GM18517 (cell line): ENCODE measurements around the gene AFAP1L1.

Source experiments
- ATAC-seq: cut with Tn5 transposase; IDR thresholded peaks from one replicate; pipeline ENCODE4 v1.9.1; 2021; ENCODE audit warnings: mild to moderate bottlenecking, moderate library complexity; ENCODE audit not compliant: unreplicated experiment

Gene AFAP1L1

DNA sequence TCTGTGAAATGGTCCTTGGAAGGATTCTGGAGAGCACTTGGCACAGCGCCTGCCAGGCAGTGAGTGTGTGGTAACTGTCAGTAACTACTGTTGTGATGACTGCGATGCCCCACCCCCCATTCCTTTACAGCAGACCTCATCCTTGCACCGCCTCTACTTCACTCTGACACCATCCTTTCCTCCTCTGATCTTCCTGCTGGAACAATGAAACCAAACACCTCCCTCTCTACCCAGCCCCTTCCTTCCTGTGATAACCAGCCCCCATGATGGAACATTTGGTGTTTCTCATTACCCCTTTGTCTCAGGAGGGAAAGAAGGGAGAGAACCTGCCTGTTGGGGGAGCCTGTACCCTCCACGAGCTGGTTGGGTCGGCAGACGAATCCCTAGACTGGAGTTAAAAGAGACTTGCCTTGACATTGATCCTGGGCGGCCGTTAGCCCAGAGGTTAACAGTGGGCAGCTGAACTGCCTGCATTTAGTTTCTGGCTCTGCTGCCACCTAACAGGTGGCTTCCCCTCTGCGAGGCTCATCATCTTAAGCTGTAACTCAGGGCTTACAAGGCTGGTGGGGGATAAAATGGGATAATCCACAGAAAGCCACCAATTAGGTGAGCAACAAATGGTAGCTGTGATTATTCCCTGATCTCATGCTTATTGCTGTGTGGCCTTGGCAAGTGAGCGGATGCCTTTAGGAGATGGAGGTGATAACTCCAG lies 39.4 kb downstream of the AFAP1L1 start:
- ATAC-seq, result no peak

DNA sequence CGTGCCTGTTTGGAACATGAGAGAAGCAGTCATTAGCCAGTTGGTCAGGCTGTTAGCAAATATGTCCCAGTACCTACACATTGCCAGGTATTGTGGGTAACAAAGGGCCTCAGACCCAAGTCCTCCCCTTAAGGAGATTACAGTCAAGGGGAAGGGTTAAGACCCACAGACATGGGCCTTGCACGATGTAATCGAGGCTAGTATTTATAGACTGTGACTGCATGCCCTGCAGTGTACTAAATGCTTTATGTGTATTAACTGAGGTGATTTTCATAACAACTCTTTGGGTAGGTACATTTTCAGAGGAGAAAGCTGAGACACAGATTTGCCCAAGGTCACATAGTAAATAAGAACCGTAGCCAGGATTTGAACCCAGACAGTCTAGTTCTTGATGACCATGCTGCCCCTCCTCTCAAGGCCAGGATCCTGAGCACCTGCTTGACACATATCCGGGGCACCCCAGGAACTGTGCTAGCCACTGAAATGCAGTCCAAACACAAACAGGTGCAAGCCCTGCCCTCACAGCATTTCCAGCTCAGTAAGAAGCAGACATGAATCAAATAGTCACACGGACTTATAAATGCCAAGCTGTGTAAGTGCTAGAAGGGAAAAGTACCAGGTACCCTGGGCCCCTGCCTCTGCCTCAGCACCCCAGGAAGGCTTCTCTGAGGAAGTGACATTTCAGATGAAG lies 41.6 kb downstream of the AFAP1L1 start:
- ATAC-seq, result no peak

DNA sequence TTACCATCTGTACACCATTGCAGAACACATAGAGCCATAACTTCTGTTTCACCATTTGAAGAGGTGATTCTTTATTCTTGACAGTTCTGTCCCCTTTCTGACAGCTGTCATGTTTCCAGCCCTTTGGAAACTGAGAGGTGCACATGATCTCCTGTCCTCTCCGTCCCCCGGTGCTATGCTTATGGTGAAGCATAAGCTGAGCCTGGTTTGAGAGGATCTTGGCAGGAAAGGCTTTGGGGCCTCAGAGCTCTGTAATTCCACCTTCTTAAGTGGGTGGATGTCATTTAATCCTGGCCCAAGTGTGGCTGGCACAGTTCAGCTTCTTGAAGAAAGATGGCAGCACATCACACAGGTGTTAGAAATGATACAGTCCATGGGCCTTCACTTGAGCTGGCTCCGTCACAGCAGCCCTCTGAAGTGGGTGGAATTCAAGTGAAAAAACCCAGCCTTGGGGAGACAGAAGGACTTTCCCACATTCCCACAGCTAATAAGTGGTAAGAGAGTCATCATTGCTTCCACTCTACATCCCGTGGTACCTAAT lies 43.0 kb downstream of the AFAP1L1 start:
- ATAC-seq, result no peak

DNA sequence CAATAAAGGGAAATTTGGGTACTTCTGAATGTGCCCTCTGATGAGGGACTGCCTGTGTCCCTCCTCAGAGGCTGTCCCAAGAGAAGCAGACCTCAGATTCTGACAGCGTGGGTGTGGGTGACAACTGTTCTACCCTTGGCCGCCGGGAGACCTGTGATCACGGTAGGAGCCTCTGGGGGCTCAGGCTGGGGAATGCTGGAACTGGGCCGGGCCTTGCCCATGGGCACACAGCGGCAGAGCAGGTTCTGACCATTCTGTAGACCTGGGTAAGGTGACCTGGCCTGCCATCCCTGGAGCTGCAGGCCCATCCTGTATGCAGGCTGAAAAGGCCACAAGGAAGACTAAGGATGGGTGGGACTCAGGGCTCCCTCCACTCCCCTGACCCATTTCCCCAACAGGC lies 44.1 kb downstream of the AFAP1L1 start:
- no peak for ATAC-seq

DNA sequence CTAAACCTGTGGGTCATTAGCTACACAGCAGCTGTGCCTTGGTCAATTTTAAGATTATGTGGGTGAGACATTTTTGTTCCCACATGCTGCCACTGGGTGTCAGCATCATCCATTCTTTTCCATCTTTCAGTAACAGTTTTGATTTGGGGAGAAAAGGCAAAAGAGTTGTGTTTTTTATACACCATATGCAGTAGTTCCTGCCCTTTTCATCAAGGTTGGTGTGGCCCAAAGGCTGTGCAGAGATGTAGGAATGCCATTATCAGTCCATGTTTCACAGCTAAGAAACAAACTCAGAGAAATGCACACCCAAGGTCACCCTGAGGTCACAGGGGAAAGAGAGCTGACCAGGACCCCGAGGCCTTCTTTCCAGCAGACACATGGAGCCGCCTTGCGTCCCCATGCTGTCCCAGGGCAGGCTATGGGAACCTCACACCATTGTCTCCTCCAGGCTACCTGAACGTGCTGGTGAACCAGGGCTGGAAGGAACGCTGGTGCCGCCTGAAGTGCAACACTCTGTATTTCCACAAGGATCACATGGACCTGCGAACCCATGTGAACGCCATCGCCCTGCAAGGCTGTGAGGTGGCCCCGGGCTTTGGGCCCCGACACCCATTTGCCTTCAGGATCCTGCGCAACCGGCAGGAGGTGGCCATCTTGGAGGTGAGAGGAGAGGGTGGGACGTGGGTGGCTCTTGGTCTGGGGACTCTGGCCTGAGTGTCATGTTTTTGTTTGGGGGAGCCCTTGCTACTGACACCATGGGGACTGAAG lies 45.8 kb downstream of the AFAP1L1 start:
- no peak for ATAC-seq

DNA sequence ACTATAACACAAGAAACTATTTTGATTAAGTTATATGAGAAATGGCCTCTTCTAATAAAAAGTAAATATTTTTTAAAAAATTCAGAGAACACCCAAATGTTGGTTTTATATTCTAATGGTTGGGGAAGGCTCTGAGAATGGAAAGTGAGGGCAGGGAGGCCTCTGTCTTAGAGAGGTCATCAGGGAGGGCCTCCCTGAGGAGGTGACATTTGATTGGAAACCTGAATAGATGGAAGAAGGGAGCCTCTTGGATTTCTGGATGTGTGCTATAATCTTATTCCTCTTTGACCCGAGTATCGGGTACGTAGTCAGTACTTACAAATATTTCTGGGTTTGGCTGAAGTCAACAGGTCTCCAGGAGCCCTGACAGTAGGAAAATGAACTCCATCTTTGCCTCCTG lies 47.5 kb downstream of the AFAP1L1 start:
- ATAC-seq, result no peak

DNA sequence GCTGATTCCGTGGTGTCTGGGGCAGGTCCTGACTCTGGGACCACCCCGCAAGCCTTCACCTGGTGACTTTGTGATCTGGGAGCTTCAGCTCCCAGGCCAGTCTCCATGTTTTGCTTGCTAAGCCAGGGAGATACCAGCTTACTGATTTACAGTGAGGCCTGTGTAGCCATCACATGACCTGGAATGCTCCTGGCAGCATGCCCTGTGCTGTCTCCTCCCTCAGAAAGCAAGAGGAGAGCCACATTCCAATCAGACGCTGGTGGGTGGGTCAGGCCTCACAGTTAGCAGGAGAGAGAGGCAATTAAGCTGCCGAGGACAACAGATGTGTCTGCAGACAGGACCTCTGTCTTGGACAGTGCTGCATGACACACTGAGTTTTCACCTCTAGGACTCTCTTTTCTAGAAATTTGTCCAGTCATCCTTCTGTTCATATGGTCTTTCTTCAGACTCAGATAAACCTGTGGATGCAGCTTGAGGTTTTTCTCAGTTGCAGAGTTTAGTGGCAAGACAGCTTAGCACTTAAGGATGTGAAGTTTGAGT lies 49.2 kb downstream of the AFAP1L1 start:
- no peak for ATAC-seq

DNA sequence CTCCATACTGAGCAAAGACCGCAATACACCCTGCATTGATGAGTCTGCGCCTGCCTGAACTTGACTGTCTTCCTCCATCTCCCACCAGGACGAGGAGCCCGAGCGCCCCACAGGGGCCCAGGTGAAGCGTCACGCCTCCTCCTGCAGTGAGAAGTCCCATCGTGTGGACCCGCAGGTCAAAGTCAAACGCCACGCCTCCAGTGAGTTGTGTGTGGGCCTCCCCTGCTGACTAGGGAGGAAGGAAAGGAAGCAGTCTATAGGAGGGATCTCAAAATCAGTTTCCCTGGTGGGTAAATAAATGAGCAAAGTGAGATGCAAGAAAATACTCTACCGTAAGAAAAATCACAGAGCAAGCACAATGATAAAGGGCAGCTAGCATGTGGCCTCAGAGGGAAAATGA lies 50.9 kb downstream of the AFAP1L1 start:
- ATAC-seq, result no peak

DNA sequence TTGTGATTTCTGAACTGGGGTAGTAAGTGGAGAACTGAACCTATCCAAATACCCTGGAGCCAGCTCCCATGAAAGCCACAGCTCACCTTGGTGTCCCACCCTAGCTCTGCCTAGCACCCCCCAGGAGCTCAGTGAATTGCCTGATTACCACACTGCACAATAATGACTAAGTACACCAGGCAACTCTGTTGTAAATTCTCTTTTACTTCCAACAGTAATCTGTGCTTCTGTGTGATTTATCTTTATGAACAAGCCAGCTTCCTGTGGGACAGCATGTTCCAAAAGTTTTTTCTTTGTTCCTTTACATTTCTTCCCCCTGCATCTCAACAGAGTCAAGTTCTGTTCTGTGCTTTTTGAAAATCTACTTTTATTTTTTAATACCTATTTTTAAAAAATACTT lies 51.6 kb downstream of the AFAP1L1 start:
- ATAC-seq, result no peak

DNA sequence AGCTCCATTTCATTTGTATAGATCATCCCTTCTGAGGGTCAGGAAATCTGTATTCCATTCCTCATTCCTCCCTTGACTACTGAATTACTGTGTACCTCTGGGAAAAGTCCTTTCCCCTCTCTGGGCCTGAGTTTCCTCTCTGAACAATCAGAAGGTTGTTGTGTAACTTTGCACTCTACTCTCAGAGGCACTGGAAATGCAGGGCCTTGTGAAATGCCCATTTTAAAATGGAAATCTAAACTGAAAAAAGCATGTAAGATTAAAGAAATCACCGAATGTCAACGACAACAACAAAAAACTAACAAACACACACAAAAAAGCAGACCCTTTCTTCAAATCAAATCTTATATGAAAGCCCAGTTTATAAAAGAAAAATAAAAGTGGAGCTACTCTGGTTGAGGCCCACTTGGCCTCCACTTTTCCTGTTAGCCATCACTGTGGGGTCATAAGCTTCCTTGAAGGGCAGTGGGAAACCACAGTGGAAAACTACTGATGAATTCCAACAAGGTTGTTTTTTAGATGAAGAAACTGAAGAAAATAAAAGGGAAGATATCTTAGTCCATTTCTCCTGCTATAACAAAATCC lies 52.1 kb downstream of the AFAP1L1 start:
- ATAC-seq, result no peak

DNA sequence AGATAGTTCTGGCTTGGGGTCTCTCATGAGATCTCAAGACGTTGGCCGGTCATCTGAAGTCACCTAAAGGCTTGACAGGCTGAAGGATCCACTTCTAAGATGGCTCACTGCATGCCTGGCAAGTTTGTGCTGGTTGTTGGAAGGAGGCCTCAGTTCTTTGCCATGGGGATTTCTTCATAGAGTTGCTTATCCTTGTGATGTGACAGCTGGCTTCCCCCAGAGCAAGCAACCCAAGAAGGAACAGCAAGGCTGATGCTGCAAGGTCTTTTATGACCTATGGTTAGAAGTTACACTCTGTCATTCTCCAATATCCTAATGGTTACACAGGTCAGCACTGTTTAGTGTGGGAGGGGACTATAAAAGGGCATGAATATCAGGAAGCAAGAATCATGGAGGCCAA lies 53.0 kb downstream of the AFAP1L1 start:
- ATAC-seq, result no peak

DNA sequence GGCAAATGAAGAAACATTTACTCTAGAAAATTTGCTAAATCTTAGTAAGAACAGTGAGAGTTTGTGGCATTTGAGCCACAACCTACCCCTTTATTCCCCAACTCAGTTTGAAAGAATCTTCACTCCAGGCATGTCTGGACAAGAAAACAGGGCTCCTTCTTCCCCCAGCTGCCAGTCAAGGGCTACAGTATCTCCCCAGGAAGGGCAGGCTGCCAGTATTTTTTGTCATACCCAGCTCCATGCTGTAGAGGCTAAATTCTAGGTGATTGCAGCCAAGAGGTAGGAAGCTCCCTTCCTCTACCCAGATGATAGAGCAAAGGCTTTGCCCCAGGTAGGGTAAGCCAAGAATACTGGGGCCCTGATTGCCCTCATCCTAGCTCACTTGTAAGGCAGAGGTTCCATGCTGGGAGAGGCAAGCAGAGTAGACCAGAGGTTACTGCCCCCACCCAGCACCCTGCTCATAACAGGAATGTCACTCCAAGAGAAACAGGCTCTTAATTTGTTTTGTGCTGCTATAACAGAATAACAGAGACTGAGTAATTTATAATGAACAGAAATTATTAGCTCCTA lies 53.6 kb downstream of the AFAP1L1 start:
- no peak for ATAC-seq

DNA sequence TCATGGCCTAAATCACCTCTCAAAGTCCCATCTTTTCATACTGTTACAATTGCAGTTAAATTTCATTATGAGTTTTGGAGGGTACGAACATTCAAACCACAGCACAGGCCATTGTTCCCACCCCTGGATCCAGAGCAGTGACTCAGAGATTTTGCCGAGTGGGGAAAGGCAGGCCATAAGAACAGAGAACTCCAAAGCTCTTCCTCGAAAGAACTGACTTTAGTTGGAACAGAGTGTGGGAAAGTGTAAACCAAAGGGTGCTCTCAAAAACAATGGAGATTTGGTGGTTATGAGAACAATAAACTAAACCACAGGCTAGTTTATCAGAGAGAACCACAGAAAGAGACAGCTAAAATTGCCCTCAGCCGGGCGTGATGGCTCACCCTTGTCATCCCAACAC lies 54.2 kb downstream of the AFAP1L1 start:
- no peak for ATAC-seq

DNA sequence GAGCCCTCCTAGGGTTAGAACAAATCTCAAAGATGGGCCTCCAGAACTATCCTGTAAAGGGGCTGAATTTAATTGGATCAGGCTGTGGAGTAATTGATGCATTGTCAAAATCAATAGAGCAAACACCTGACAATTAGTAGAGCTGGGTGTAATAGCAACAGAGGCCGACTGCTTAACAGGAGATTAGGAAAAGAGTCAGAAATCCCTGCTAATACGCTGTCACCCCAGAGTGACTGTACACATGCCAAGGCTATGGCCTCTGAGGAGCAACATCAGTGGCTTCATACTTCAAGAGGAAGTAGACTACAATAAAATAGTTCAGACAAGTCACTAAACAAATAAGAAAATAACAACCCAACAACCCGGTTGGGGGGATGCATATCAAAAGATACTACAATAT lies 55.0 kb downstream of the AFAP1L1 start:
- ATAC-seq, result no peak

DNA sequence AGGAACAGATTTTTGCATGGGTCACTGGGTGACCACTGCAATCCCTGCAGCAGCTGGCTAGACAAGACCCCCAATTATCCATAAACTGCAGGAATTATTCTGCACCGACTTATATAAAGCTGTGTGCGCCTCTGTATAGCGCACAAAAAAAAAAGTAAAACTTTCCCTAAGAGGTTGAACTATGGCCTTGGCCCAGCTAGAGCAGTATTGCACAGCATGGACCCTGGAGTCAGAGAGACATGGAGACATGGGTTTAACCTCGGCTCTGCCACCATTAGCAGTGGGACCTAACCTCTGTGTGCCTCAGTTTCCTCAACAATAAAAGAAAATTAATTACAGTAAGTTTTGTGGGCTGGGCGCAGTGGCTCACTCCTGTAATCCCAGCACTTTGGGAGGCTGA lies 56.5 kb downstream of the AFAP1L1 start:
- ATAC-seq, result no peak

DNA sequence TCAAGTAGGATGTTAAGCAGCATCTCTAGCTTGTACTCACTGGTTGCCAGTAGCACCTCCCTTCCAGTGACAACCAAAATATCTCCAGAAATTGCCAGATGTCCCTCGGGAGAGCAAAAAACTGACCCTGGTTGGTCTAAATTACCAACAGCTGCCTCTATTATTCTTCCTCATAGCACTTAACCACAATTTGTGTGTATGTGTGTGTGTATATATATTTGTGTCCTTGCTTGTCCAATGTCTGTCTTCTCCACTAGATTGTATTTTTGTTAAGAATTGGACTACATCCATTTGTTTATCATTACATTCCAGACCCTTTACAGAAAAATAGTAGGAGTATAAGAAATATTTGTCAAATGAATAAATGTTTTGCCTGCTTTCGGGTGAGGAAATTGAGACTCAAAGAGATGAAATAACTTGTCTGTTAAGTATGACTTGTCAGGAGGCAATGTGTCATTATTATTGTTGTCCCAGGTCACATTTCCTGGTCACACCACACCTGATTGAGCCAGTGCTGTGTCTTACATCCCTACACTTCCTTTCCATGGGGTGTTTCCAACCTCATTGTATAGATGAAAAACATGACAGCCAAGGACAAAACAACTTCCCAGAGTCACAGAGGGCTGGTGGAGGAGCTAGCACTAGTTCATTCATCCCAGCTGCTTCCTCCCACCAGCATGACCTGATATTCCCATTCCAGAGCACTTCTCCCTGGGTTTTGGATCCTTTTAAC lies 62.2 kb downstream of the AFAP1L1 start:
- no peak for ATAC-seq

DNA sequence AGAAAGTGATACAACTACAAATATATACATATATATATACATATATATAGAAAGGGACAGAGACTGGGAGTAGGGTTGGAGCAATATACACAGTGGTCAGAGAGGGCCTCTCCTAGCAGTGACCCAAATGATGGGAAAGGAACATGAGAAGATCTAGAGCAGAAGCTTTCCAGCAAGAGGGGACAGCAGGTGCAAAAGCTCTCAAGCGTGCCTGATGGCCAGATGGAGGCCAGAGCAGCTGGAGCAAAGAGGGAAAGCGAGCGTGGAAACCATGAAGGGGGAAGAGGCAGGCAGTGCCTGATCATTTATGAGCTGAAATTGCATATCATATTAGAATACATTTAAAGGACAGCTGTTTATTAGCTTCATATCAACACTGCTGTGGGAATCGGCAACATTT lies 66.1 kb downstream of the AFAP1L1 start:
- no peak for ATAC-seq

DNA sequence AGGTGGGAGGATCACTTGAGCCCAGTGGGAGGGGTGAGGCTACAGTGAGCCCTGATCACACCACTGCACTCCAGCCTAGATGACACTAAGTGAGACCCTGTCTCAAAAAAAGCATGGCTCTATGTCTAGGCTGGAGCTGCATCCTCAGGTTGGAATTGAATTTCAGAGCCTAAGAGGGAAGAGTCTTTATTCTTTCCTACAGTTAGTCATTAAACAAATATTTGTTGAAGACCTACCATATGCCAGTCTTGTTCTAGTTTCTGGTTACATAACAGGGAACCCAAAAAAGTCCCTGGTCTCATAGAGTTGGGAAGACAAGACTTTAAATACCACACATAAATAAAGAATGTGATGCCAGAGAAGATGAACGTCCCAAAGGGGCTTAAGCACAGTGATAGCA lies 66.7 kb downstream of the AFAP1L1 start:
- ATAC-seq, result no peak

DNA sequence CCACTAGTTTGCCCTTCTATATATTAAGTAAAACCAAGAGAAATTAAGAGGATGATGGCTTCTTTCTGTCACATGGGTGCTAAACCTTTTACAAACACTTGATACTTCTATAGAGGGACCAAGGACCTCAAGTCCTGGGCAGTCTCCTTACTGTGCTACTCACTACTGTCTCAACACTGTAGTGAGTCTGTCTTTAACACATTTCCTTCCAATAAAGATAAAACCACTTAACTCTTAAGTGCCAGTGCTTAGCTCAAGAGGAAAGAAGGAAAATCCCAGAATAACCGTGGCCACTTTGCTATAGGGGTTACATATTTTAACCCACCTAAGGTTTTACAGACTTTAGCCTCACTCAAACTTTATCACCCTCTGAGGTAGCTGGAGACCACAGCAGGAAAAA lies 69.3 kb downstream of the AFAP1L1 start:
- no peak for ATAC-seq

DNA sequence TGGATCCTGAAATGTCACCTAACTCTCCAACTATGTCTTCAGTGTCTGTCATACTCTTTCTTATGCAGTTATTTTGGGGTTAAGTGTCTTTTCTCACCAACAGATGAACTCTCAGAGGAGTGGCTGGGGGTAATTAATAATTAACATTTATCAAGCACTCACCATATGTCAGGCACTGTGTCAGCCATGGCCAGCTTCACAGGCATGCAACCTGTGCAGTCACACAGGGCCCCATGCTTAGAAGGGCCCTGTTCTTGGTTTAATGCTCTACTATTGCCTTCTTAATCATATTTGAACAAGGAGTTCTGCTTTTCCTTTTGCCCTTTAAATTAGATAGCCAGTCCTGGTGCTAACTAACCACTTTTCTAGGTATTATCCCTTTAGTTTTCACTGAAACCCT lies 70.2 kb downstream of the AFAP1L1 start:
- ATAC-seq, result no peak
